Type B pancreatic cell (in vitro differentiated cells): ENCODE data around the gene EHD1. TPM values are rescaled to one million over a fixed set of nuclear protein-coding genes. Genes with fewer than 3 reads are reported as not detected.
"Not testable (repeated sequence)": the region's sequence is repeated elsewhere in the genome, so short reads cannot be mapped to it uniquely, and the experiment has no call there.

Experiments
- DNase-seq: peaks from one replicate; pipeline ENCODE4 v3.0.0; 2021; ENCODE audit warnings: mixed read lengths; ENCODE audit not compliant: unreplicated experiment; ENCODE audit errors: extremely low spot score
- H3K27ac Mint-ChIP-seq: 2 replicates; pipeline ENCODE4 v1.8.0; 2021; ENCODE audit warnings: mild to moderate bottlenecking, mixed read lengths
- H3K27me3 Mint-ChIP-seq: 2 replicates; pipeline ENCODE4 v1.8.0; 2021; ENCODE audit warnings: mixed read lengths
- H3K36me3 Mint-ChIP-seq: 2 replicates; pipeline ENCODE4 v1.8.0; 2021; ENCODE audit warnings: mixed read lengths
- H3K4me1 Mint-ChIP-seq: one replicate; pipeline ENCODE4 v1.8.0; 2021; ENCODE audit warnings: mixed read lengths; ENCODE audit not compliant: unreplicated experiment
- H3K4me3 Mint-ChIP-seq: 2 replicates; pipeline ENCODE4 v1.8.0; 2021; ENCODE audit warnings: mild to moderate bottlenecking, mixed read lengths
- H3K9me3 Mint-ChIP-seq: 2 replicates; pipeline ENCODE4 v1.8.0; 2021; ENCODE audit warnings: mixed read lengths
- total RNA-seq: library from RNA; stranded (reverse); gene quantifications from 2 replicates; pipeline ENCODE4 v1.2.1, GENCODE V29; 2021; ENCODE audit warnings: low replicate concordance
- TF ChIP-seq, protein P1 (sequence below): fragments of 200-600 bp; sonication (generic); conservative IDR thresholded peaks from 2 replicates; pipeline ENCODE4 v1.5.0; 2021; ENCODE audit warnings: antibody characterized with exemption, mild to moderate bottlenecking

Gene EHD1
- total RNA-seq, 1 donor from 2014 or later: 86.6 TPM

GRCh38 chr11:64848214-64848825 is 30.1 kb downstream of the EHD1 start:
- Mint-ChIP-seq H3K9me3 (no peaks in the 10 kb centered on the region), H3K27me3 (peaks cover 9% of the 10 kb centered on the region), H3K4me3 (peak overlapping the region; percentile 52), H3K36me3 (no peaks in the 10 kb centered on the region), H3K4me1 (peaks cover 8% of the 10 kb centered on the region), H3K27ac (peak overlapping the region; percentile 23)
- DNase-seq: no peak
- TF ChIP-seq, protein P1, sequence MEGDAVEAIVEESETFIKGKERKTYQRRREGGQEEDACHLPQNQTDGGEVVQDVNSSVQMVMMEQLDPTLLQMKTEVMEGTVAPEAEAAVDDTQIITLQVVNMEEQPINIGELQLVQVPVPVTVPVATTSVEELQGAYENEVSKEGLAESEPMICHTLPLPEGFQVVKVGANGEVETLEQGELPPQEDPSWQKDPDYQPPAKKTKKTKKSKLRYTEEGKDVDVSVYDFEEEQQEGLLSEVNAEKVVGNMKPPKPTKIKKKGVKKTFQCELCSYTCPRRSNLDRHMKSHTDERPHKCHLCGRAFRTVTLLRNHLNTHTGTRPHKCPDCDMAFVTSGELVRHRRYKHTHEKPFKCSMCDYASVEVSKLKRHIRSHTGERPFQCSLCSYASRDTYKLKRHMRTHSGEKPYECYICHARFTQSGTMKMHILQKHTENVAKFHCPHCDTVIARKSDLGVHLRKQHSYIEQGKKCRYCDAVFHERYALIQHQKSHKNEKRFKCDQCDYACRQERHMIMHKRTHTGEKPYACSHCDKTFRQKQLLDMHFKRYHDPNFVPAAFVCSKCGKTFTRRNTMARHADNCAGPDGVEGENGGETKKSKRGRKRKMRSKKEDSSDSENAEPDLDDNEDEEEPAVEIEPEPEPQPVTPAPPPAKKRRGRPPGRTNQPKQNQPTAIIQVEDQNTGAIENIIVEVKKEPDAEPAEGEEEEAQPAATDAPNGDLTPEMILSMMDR: no peak

DNA sequence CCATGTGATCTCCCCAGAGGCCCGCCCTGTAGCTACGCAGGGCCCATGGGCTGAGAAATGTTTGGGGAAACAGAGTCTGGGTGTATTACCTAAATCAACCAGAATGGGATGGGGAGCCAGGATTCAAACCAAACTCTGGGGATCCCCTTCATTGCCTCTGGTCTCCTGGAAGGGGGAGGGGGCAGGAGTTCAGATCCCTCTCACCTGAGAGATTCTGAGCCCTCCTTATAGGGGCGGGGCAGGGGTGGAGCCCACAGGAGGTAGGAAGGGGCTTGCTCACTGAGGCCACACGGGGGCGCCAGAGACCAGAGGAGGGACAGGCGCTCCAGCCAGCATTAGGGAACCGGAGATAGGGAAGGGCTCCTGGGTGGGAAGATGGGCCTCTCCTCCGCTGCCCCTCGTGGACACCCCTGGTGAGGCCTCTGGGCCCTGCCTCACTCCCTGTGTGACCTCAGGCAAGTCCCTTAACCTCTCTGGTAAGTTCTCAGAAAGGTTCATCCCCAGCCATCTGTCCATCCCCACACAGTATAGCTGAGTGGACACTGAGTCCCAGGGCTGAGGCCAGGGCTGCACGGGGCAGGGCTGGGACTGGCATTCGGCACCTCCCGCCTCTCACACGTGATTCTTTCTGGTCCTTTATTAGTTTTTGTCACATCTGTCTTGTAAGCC is 31.3 kb downstream of the EHD1 start:
- H3K4me3 Mint-ChIP-seq: no peak overlapping the region
- peaks cover 8% of the 10 kb centered on the region for H3K4me1 Mint-ChIP-seq
- H3K27ac Mint-ChIP-seq: peak overlapping the region; percentile 69
- H3K9me3 Mint-ChIP-seq: no peaks in the 10 kb centered on the region
- DNase-seq: peak; percentile 96
- TF ChIP-seq, protein P1: peak; percentile 99
- peaks cover 12% of the 10 kb centered on the region for H3K27me3 Mint-ChIP-seq
- no peaks in the 10 kb centered on the region for H3K36me3 Mint-ChIP-seq

DNA sequence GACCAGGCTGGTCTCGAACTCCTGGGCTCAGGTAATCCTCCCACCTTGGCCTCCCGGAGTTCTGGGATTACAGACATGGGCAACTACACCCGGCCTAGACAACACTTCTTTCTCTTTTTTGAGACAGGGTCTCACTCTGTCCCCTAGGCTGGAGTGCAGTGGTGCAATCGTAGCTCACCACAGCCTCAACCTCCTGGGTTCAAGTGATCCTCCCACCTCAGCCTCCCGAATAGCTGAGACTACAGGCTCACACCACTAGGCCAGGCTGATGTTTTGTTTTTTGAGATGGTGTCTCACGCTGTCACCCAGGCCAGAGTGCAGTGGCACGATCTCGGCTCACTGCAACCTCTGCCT is 32.7 kb downstream of the EHD1 start:
- H3K36me3 Mint-ChIP-seq, DNase-seq, H3K9me3 Mint-ChIP-seq, H3K4me1 Mint-ChIP-seq: not testable (repeated sequence)
- Mint-ChIP-seq H3K27ac (peak overlapping the region; percentile 87), H3K27me3 (peaks cover 12% of the 10 kb centered on the region), H3K4me3 (peak overlapping the region; percentile 80)

DNA sequence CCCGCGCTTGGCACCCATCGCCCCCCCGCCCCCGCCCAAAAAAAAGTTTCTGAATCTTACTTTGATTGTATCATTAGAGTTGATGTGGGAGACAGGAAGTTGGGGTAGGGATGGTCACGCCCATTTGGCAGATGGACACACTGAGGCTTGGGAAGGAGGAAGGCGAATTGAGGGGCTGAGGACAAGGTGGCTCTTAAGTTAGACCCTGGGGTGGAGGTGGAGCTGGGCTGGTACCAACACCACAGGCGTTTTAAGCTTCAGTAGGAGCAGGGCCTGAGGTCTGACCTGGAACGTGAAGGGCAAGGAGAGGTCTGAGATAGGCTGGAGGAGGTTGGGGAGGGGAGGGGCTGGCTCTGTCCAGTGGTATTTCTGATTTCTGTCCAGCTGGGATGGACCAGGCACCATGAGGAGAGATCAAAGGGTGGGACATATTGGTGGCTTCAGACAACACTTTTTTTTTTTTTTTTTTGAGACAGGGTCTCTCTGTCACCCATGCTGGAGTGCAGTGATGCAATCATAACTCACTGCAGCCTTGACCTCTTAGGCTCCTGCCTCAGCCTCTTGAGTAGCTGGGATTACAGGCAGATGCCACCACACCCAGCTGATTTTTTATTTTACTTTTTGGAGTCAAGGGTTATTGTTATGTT is 33.2 kb downstream of the EHD1 start:
- TF ChIP-seq, protein P1: no peak
- H3K4me1 Mint-ChIP-seq: peaks cover 3% of the 10 kb centered on the region
- H3K27me3 Mint-ChIP-seq: peaks cover 12% of the 10 kb centered on the region
- peak overlapping the region; percentile 80 for H3K4me3 Mint-ChIP-seq
- no peaks in the 10 kb centered on the region for H3K36me3 Mint-ChIP-seq
- DNase-seq: no peak
- H3K27ac Mint-ChIP-seq: peak overlapping the region; percentile 87
- no peaks in the 10 kb centered on the region for H3K9me3 Mint-ChIP-seq

- TF ChIP-seq, protein P1: peak; percentile 72
- DNase-seq: no peak
- H3K27ac Mint-ChIP-seq: peak within 1 kb of the TSS; percentile 97
- no peaks in the 10 kb centered on the region for H3K36me3 Mint-ChIP-seq
- H3K9me3 Mint-ChIP-seq: no peaks in the 10 kb centered on the region
- H3K27me3 Mint-ChIP-seq: peaks cover 12% of the 10 kb centered on the region
- H3K4me3 Mint-ChIP-seq: peak within 1 kb of the TSS; percentile 100
- peaks cover 3% of the 10 kb centered on the region for H3K4me1 Mint-ChIP-seq
Measured at GRCh38 chr11:64844330-64845128, 33.9 kb downstream of the EHD1 start, which contains the start of gene CDC42BPG. CDC42BPG (minus strand) TSS chr11:64844653; CDS start chr11:64844569, 84 bp downstream.
